ENCODE results near the gene ASCC3. TPM values are rescaled to one million over a fixed set of nuclear protein-coding genes. Genes with fewer than 3 reads are reported as not detected.
"Not testable (repeated sequence)": the region's sequence is repeated elsewhere in the genome, so short reads cannot be mapped to it uniquely, and the experiment has no call there.

Gene ASCC3
- total and polyA plus RNA-seq, 2 experiments from 2014 or later, result 92.9 to 129 TPM

DNA sequence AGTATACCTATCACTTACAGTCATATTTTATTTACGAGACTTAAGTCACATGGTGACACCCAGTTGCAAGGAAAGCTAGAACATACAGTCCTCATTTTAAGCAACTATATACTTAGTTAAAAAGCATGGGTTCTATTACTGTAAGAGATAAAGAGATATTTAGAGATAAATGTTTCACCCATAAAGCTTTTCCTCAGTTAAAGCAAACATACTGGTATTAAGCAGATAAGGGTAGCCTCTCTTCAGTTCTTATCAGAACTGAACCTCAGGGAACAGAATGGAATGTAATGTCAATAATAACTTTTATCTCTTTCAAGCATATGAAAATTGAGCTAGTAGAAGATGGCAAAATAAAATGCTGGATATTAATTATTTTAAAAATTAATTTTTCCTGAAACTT lies 9.9 kb upstream of the ASCC3 start:
- Histone ChIP-seq H2AFZ (no peak overlapping the region), H3K4me2 (no peak overlapping the region), H4K20me1 (replicated peaks; ENCODE audit: insufficient read depth) (no peaks in the 10 kb centered on the region), H3K27ac (ENCODE audit: low read depth) (no peak overlapping the region), H3K9me2 (ENCODE audit: insufficient read depth) (no peaks in the 10 kb centered on the region; the same call in 1 of the 2 replicates), H3F3A (replicated peaks; ENCODE audit: low read depth) (0 out of 2 replicates have a peak, but pooled peaks cover 2% of the 10 kb centered on the region), H3K4me3 (no peak overlapping the region), H3K27me3 (ENCODE audit: insufficient read depth) (no peaks in the 10 kb centered on the region), H3K79me2 (replicated peaks; ENCODE audit: insufficient read depth) (no peaks in the 10 kb centered on the region), H3K36me3 (ENCODE audit: insufficient read depth) (0 out of 2 replicates have a peak, but pooled peaks cover 10% of the 10 kb centered on the region), H3K4me1 (ENCODE audit: insufficient read depth) (peaks cover 30% of the 10 kb centered on the region)
- Mint-ChIP-seq H3K4me1 (peaks cover 18% of the 10 kb centered on the region; the same call in 2 of the 3 replicates), H3K36me3 (ENCODE audit: low read depth) (peaks cover 19% of the 10 kb centered on the region), H3K27me3 (ENCODE audit: insufficient read depth, low read depth, poor library complexity) (no peaks in the 10 kb centered on the region), H3K27ac (no peak overlapping the region), H3K4me3 (no peak overlapping the region), H3K9me3 (peaks cover 19% of the 10 kb centered on the region)
- TF ChIP-seq ZNF331 (CRISPR knock-in tag; IDR thresholded peaks at IDR 0.05; ENCODE audit: low read depth), result no peak
- TF ChIP-seq JUNB (IDR thresholded peaks at IDR 0.05; ENCODE audit: unreplicated experiment), result no peak
- ATAC-seq (no peak), DNase-seq (ENCODE audit: low spot score) (no peak)

DNA sequence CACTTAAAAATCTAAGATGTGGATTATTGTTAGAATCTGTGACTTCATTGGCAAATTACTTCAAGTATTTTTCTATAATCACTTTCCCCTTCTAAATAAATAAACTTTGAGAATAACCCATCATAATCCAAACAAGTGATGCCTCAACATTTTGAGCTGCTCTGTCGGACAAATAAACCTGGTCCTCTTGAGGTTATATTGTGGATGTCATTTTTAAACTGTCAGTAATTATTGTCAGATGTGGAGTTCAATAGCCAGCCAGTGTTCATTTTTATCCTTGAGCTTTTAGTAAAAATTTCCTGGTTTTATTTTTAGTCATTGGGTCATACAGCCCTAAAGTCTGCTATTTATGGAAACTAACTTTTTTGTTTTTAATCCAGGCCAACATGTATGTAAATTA lies 9.5 kb upstream of the ASCC3 start:
- Mint-ChIP-seq H3K4me1 (peaks cover 18% of the 10 kb centered on the region; the same call in 2 of the 3 replicates), H3K9me3 (peaks cover 18% of the 10 kb centered on the region)

GRCh38 chr6:100889351-100889750 lies 8.2 kb upstream of the ASCC3 start:
- Histone ChIP-seq H3K4me1 (ENCODE audit: insufficient read depth) (peaks cover 42% of the 10 kb centered on the region), H3K27ac (ENCODE audit: low read depth) (no peak overlapping the region), H3K4me3 (no peak overlapping the region), H3F3A (replicated peaks; ENCODE audit: low read depth) (0 out of 2 replicates have a peak, but pooled peaks cover 2% of the 10 kb centered on the region), H3K9me2 (ENCODE audit: insufficient read depth) (no peaks in the 10 kb centered on the region; the same call in 1 of the 2 replicates), H3K79me2 (replicated peaks; ENCODE audit: insufficient read depth) (no peaks in the 10 kb centered on the region), H3K36me3 (ENCODE audit: insufficient read depth) (0 out of 2 replicates have a peak, but pooled peaks cover 7% of the 10 kb centered on the region), H2AFZ (no peak overlapping the region), H4K20me1 (replicated peaks; ENCODE audit: insufficient read depth) (no peaks in the 10 kb centered on the region), H3K4me2 (no peak overlapping the region), H3K27me3 (ENCODE audit: insufficient read depth) (no peaks in the 10 kb centered on the region)
- Mint-ChIP-seq H3K4me3 (no peak overlapping the region), H3K9me3 (peaks cover 15% of the 10 kb centered on the region), H3K27me3 (ENCODE audit: insufficient read depth, low read depth, poor library complexity) (no peaks in the 10 kb centered on the region), H3K27ac (no peak overlapping the region), H3K36me3 (ENCODE audit: low read depth) (peaks cover 13% of the 10 kb centered on the region), H3K4me1 (peaks cover 21% of the 10 kb centered on the region)
- DNase-seq (ENCODE audit: low spot score) (no peak), ATAC-seq (no peak)
- TF ChIP-seq ZNF462 (CRISPR knock-in tag; IDR thresholded peaks at IDR 0.05) (no peak), REST (IDR thresholded peaks at IDR 0.05; ENCODE audit: unreplicated experiment) (no peak), STAT1 (IDR thresholded peaks at IDR 0.05; ENCODE audit: unreplicated experiment) (no peak), POLR2AphosphoS5 (IDR thresholded peaks at IDR 0.05; ENCODE audit: low read depth) (no peak)

More for the DNA sequence above, 9.5 kb upstream of the ASCC3 start:
- H3K4me3 Mint-ChIP-seq; H4K20me1 ChIP-seq (replicated peaks; ENCODE audit: insufficient read depth); DNase-seq (ENCODE audit: low spot score); H3K27me3 ChIP-seq (ENCODE audit: insufficient read depth); H3K4me3 ChIP-seq; H3K4me2 ChIP-seq; H3K9me2 ChIP-seq (ENCODE audit: insufficient read depth); H2AFZ ChIP-seq; H3K27ac ChIP-seq (ENCODE audit: low read depth); H3K27ac Mint-ChIP-seq; H3K27me3 Mint-ChIP-seq (ENCODE audit: insufficient read depth, low read depth, poor library complexity); ATAC-seq; H3F3A ChIP-seq (replicated peaks; ENCODE audit: low read depth); H3K79me2 ChIP-seq (replicated peaks; ENCODE audit: insufficient read depth); H3K36me3 ChIP-seq (ENCODE audit: insufficient read depth): not testable (repeated sequence)
- H3K4me1 ChIP-seq (ENCODE audit: insufficient read depth), result peaks cover 34% of the 10 kb centered on the region
- peaks cover 16% of the 10 kb centered on the region for H3K36me3 Mint-ChIP-seq (ENCODE audit: low read depth)

Measured in GM23338 (cell line).